Subcutaneous preadipocyte (primary cell): Measurements from ENCODE around the gene GALP. TPM values are rescaled to one million over a fixed set of nuclear protein-coding genes. Genes with fewer than 3 reads are reported as not detected.

Experiments used
- small RNA-seq: library from RNA; depleted of rRNA; stranded (forward); fragments of <200 nt; gene quantifications from one replicate; pipeline ENCODE3, GENCODE V24; 2012
- total RNA-seq: library from RNA; depleted of rRNA; stranded (reverse); fragments of >200 nt; gene quantifications from 2 replicates; pipeline ENCODE4 v1.2.3, GENCODE V29; 2012

The GALP gene
- not detected in 2 replicates for total RNA-seq

GRCh38 chr19:56175861-56176307 is at the start of gene GALP:
GALP (plus strand) TSS chr19:56176008; CDS start chr19:56177109, 1,101 bp downstream.

GRCh38 chr19:56140583-56141416 is 35.0 kb upstream of the GALP start, which contains the start of gene ZNF444:
ZNF444 (plus strand) TSS chr19:56141287; CDS start chr19:56146912, 5,625 bp downstream.

GRCh38 chr19:56197646-56198045 is 21.8 kb downstream of the GALP start, which contains the start of gene ZSCAN5B:
ZSCAN5B (minus strand) TSS chr19:56197783; CDS start chr19:56193052, 4,731 bp downstream.

GRCh38 chr19:56201973-56202372 is 26.2 kb downstream of the GALP start, which contains the start of gene ZSCAN5C:
ZSCAN5C (plus strand) TSS chr19:56202273; CDS start chr19:56205914, 3,641 bp downstream.

Small RNA genes lying within 50 kb of the gene (small RNA-seq; reads per million reads assigned to genes)
- not detected for gene AC024580.2

Other genes starting within 250 kb of the GALP start
- not detected in 2 replicates for gene NLRP13, start 243.7 kb upstream of the GALP start, total RNA-seq
- gene NLRP8, start 228.2 kb upstream of the GALP start, total RNA-seq, result not detected in 2 replicates
- not detected in 2 replicates for gene NLRP5, start 189.2 kb upstream of the GALP start, total RNA-seq
- gene ZNF787, start 54.7 kb upstream of the GALP start, total RNA-seq, result 26.5 and 39.7 TPM in 2 replicates
- gene ZNF444, start 34.7 kb upstream of the GALP start, total RNA-seq, result 11.3 and 15.1 TPM in 2 replicates
- gene ZSCAN5B, start 21.8 kb downstream of the GALP start, total RNA-seq, result not detected in 2 replicates
- gene ZSCAN5C, start 26.3 kb downstream of the GALP start, total RNA-seq, result not detected in 2 replicates
- gene EDDM13, start 96.7 kb downstream of the GALP start, total RNA-seq, result not detected in 2 replicates
- 5.9 and 7.0 TPM in 2 replicates for gene ZSCAN5A, start 138.8 kb downstream of the GALP start, total RNA-seq
- 1.4 and 2.2 TPM in 2 replicates for gene ZNF582, start 217.5 kb downstream of the GALP start, total RNA-seq
- 3.3 and 4.3 TPM in 2 replicates for gene ZNF583, start 228.3 kb downstream of the GALP start, total RNA-seq